ENCODE measurements around the gene TTC9C. TPM values are rescaled to one million over a fixed set of nuclear protein-coding genes. Genes with fewer than 3 reads are reported as not detected.
A peak's percentile ranks its signal among the peaks of the same experiment; 100 is the strongest.

Gene TTC9C
- total and polyA plus RNA-seq, 2 of the 13 experiments (the other 11 are each of a cell fraction or from before 2014, with no cell fraction given) = 28.0 to 36.4 TPM

DNA sequence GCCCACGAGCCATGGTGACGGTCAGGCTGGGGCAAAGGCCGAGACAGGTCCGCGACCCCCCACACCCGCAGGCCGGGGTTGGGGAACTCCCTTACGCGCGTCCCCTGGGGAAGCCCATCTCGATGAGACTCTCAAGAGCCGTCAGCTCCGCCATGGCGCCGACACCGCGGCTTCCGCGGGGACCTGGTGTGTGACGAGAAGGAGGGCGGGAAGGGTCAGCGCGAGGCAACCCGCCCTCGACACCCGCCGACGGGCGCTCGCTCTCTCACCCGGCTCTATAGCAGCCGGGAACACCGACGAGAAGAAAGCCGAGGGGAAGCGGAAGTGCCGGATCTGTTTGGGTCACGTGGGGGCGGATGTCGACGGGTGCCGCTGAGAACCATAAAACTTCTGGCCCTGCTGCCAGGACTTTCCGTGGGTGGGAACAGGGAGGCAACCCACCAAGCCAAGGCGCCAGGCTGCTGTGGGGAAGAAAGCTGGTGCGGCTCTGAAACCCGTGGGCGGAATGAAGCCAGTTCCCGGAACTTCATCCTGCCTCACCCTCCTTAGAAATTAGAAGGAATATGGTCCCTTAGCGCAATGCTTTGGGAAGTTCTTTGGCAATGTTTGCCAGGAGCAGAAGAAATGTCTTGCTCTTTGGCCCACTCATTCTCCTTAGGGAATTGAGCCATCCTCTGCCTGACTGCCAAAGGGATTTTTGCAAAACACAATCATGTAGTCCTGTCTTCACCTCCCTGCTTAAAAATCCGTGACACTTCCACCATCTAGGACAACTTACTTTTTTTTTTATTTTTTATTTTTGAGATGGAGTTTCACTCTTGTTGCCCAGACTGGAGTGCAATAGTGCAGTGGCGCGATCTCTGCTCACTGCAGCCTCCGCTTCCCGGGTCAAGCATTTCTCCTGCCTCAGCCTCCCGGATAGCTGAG, 49.3 kb upstream of the TTC9C start, which contains the start of gene UBXN1 (continued):
- TF ChIP-seq, protein P1, sequence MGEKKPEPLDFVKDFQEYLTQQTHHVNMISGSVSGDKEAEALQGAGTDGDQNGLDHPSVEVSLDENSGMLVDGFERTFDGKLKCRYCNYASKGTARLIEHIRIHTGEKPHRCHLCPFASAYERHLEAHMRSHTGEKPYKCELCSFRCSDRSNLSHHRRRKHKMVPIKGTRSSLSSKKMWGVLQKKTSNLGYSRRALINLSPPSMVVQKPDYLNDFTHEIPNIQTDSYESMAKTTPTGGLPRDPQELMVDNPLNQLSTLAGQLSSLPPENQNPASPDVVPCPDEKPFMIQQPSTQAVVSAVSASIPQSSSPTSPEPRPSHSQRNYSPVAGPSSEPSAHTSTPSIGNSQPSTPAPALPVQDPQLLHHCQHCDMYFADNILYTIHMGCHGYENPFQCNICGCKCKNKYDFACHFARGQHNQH (CRISPR knock-in tag; IDR thresholded peaks at IDR 0.05) = peak; percentile 60; the same call in 1 of the 2 replicates
- peak; percentile 78; the same call in 1 of the 2 replicates for TF ChIP-seq NFKB2 (CRISPR knock-in tag; IDR thresholded peaks at IDR 0.05; ENCODE audit: borderline replicate concordance)
- no peak for TF ChIP-seq ZNF451 (CRISPR knock-in tag; IDR thresholded peaks at IDR 0.05)
- TF ChIP-seq ZNF333 (CRISPR knock-in tag; IDR thresholded peaks at IDR 0.05; ENCODE audit: borderline replicate concordance) = no peak
- TF ChIP-seq ZNF543 (CRISPR knock-in tag; IDR thresholded peaks at IDR 0.05) = peak; percentile 85
- no peak for TF ChIP-seq MATR3 (CRISPR knock-in tag; IDR thresholded peaks at IDR 0.05)
- no peak for TF ChIP-seq ZIK1 (CRISPR knock-in tag; IDR thresholded peaks at IDR 0.05; ENCODE audit: borderline replicate concordance, low read depth)
- TF ChIP-seq, protein P2, sequence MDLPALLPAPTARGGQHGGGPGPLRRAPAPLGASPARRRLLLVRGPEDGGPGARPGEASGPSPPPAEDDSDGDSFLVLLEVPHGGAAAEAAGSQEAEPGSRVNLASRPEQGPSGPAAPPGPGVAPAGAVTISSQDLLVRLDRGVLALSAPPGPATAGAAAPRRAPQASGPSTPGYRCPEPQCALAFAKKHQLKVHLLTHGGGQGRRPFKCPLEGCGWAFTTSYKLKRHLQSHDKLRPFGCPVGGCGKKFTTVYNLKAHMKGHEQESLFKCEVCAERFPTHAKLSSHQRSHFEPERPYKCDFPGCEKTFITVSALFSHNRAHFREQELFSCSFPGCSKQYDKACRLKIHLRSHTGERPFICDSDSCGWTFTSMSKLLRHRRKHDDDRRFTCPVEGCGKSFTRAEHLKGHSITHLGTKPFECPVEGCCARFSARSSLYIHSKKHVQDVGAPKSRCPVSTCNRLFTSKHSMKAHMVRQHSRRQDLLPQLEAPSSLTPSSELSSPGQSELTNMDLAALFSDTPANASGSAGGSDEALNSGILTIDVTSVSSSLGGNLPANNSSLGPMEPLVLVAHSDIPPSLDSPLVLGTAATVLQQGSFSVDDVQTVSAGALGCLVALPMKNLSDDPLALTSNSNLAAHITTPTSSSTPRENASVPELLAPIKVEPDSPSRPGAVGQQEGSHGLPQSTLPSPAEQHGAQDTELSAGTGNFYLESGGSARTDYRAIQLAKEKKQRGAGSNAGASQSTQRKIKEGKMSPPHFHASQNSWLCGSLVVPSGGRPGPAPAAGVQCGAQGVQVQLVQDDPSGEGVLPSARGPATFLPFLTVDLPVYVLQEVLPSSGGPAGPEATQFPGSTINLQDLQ (CRISPR knock-in tag; IDR thresholded peaks at IDR 0.05) = peak; percentile 29; the same call in 1 of the 2 replicates
- TF ChIP-seq NRL (CRISPR knock-in tag; IDR thresholded peaks at IDR 0.05; ENCODE audit: borderline replicate concordance) = peak; percentile 57; the same call in 1 of the 2 replicates
- no peak for TF ChIP-seq EEA1 (CRISPR knock-in tag; IDR thresholded peaks at IDR 0.05; ENCODE audit: borderline replicate concordance)
- TF ChIP-seq ZMYM2 (CRISPR knock-in tag; IDR thresholded peaks at IDR 0.05) = no peak
- TF ChIP-seq TBX3 (IDR thresholded peaks at IDR 0.05; ENCODE audit: borderline replicate concordance) = no peak
- TF ChIP-seq, protein P3, sequence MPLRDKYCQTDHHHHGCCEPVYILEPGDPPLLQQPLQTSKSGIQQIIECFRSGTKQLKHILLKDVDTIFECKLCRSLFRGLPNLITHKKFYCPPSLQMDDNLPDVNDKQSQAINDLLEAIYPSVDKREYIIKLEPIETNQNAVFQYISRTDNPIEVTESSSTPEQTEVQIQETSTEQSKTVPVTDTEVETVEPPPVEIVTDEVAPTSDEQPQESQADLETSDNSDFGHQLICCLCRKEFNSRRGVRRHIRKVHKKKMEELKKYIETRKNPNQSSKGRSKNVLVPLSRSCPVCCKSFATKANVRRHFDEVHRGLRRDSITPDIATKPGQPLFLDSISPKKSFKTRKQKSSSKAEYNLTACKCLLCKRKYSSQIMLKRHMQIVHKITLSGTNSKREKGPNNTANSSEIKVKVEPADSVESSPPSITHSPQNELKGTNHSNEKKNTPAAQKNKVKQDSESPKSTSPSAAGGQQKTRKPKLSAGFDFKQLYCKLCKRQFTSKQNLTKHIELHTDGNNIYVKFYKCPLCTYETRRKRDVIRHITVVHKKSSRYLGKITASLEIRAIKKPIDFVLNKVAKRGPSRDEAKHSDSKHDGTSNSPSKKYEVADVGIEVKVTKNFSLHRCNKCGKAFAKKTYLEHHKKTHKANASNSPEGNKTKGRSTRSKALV (CRISPR knock-in tag; IDR thresholded peaks at IDR 0.05) = no peak
- peak; percentile 51 for TF ChIP-seq HNRNPH1 (optimal IDR thresholded peaks at IDR 0.05; ENCODE audit: low read depth, low read length)
- no peak for TF ChIP-seq NKX3-1 (CRISPR knock-in tag; IDR thresholded peaks at IDR 0.05)
- TF ChIP-seq, protein P4, sequence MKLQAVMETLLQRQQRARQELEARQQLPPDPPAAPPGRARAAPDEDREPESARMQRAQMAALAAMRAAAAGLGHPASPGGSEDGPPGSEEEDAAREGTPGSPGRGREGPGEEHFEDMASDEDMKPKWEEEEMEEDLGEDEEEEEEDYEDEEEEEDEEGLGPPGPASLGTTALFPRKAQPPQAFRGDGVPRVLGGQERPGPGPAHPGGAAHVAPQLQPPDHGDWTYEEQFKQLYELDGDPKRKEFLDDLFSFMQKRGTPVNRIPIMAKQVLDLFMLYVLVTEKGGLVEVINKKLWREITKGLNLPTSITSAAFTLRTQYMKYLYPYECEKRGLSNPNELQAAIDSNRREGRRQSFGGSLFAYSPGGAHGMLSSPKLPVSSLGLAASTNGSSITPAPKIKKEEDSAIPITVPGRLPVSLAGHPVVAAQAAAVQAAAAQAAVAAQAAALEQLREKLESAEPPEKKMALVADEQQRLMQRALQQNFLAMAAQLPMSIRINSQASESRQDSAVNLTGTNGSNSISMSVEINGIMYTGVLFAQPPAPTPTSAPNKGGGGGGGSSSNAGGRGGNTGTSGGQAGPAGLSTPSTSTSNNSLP (IDR thresholded peaks at IDR 0.05; ENCODE audit: low read depth, low read length) = no peak
- TF ChIP-seq, protein P5, sequence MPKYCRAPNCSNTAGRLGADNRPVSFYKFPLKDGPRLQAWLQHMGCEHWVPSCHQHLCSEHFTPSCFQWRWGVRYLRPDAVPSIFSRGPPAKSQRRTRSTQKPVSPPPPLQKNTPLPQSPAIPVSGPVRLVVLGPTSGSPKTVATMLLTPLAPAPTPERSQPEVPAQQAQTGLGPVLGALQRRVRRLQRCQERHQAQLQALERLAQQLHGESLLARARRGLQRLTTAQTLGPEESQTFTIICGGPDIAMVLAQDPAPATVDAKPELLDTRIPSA (CRISPR knock-in tag; IDR thresholded peaks at IDR 0.05; ENCODE audit: borderline replicate concordance) = no peak
- TF ChIP-seq HDAC1 (CRISPR knock-in tag; IDR thresholded peaks at IDR 0.05) = peak; percentile 90
